K562 (cell line): ENCODE measurements around the gene MYH9. TPM values are rescaled to one million over a fixed set of nuclear protein-coding genes. Genes with fewer than 3 reads are reported as not detected.

Experiments
- ATAC-seq: fragments of 200-7000 bp; cut with Tn5 transposase; 3 replicates; pipeline ENCODE4 v1.9.1; 2020; ENCODE audit warnings: moderate library complexity
- BruUV-seq: library from RNA; stranded (reverse); fragments of 400-500 nt; replicated peaks from 2 replicates; lab custom pipeline; 2021; lab: Mats Ljungman, UMichigan
- CTCF ChIA-PET: fragments of 300-600 bp; formaldehyde crosslinking; extraction: SDS; loops from one replicate; lab custom pipeline; 2021; ENCODE audit warnings: low intra/inter-chr PET ratio; lab: Yijun Ruan, JAX
- POLR2A ChIA-PET: fragments of 300-600, 350-650 bp; sonication (Branson Sonifier 250); formaldehyde crosslinking; extraction: SDS; loops from one replicate; lab custom pipeline; 2021; ENCODE audit warnings: antibody characterized with exemption, inconsistent platforms; lab: Yijun Ruan, JAX
- DNase-seq, 4 experiments: peaks; one replicate each; pipeline versions ENCODE4 v3.0.0 to v3.0.0-alpha.2; 2011 to 2018; ENCODE audit warnings: low spot score in 3 of 4, mixed read lengths in 3 of 4; ENCODE audit errors: extremely low read depth in 1 of 4
- FAIRE-seq: peaks from 2 replicates; lab custom pipeline; 2011; peaks lifted over from hg19 to GRCh38; lab: Jason Lieb, UNC
- H2AFZ ChIP-seq: 2 replicates; pipeline ENCODE4 v1.6.0; 2011; ENCODE audit warnings: low read depth, low read length, control low read depth, inconsistent platforms
- H3K27ac ChIP-seq: fragments of 200-600 bp; 3 replicates; pipeline ENCODE4 v1.8.0; 2011; ENCODE audit warnings: low read depth, mild to moderate bottlenecking, control low read depth, inconsistent platforms, low read length, moderate library complexity, mixed read lengths; ENCODE audit errors: extremely low read depth
- H3K27me3 ChIP-seq, 2 experiments: fragments of 300-600 bp in 1 of 2; 2 replicates in 1 of 2; 3 replicates in 1 of 2; pipeline versions ENCODE4 v1.6.0 to v1.8.0; 2011; ENCODE audit warnings: inconsistent platforms in 2 of 2, low read length in 2 of 2, mild to moderate bottlenecking in 1 of 2, mixed read lengths in 1 of 2, moderate library complexity in 1 of 2; ENCODE audit not compliant: control insufficient read depth in 2 of 2, insufficient read depth in 2 of 2
- H3K36me3 ChIP-seq: fragments of 300-600 bp; 3 replicates; pipeline ENCODE4 v1.8.0; 2011; ENCODE audit warnings: mild to moderate bottlenecking, low read length, inconsistent platforms; ENCODE audit not compliant: control insufficient read depth, insufficient read depth
- H3K4me1 ChIP-seq, 2 experiments: fragments of 200-600 bp in 1 of 2; replicated peaks in 1 of 2; 2 replicates in 1 of 2; 3 replicates in 1 of 2; pipeline versions ENCODE4 v1.5.1 to v1.8.0; 2011; ENCODE audit warnings: inconsistent platforms in 2 of 2, low read length in 2 of 2, mild to moderate bottlenecking in 1 of 2, mixed read lengths in 1 of 2, moderate library complexity in 1 of 2; ENCODE audit not compliant: control insufficient read depth in 2 of 2, insufficient read depth in 2 of 2
- H3K4me2 ChIP-seq: 2 replicates; pipeline ENCODE4 v1.6.1; 2011; ENCODE audit warnings: low read length, control low read depth, inconsistent platforms, mixed read lengths; ENCODE audit not compliant: insufficient read depth
- H3K4me3 ChIP-seq: fragments of 200-600 bp; sonication (generic), shearing (Covaris generic); 2 replicates; pipeline ENCODE4 v1.5.1; 2016; ENCODE audit warnings: control low read depth, inconsistent platforms
- H3K79me2 ChIP-seq: fragments of 200-600 bp; 3 replicates; pipeline ENCODE4 v1.8.0; 2011; ENCODE audit warnings: low read length, inconsistent platforms; ENCODE audit not compliant: control insufficient read depth, insufficient read depth
- H3K9ac ChIP-seq, 2 experiments: 2 replicates each; pipeline versions ENCODE4 v1.6.0 to v1.6.1; 2011; ENCODE audit warnings: low read depth in 2 of 2, low read length in 2 of 2, control low read depth in 1 of 2, inconsistent platforms in 1 of 2, mild to moderate bottlenecking in 1 of 2, mixed read lengths in 1 of 2; ENCODE audit not compliant: insufficient read depth in 1 of 2
- H3K9me1 ChIP-seq: one replicate; pipeline ENCODE4 v1.6.0; 2011; ENCODE audit warnings: inconsistent platforms, mild to moderate bottlenecking, low read length, moderate library complexity; ENCODE audit not compliant: control insufficient read depth, insufficient read depth
- H3K9me3 ChIP-seq: replicated peaks from 2 replicates; pipeline ENCODE4 v1.5.1; 2011; ENCODE audit warnings: low read depth, low read length, inconsistent platforms; ENCODE audit not compliant: control insufficient read depth, insufficient read depth
- H4K20me1 ChIP-seq: replicated peaks from 2 replicates; pipeline ENCODE4 v1.6.1; 2011; ENCODE audit warnings: low read length, inconsistent platforms, mixed read lengths; ENCODE audit not compliant: control insufficient read depth, insufficient read depth
- CREM ChIP-seq: IDR thresholded peaks from 2 replicates; pipeline ENCODE4 v1.6.1; 2014; ENCODE audit warnings: antibody characterized with exemption, low read depth
- CTBP1 ChIP-seq: fragments of 450-650 bp; IDR thresholded peaks from 2 replicates; pipeline ENCODE4 v1.6.1; 2016; ENCODE audit warnings: borderline replicate concordance
- E2F6 ChIP-seq, 2 experiments: IDR thresholded peaks; 2 replicates each; pipeline ENCODE4 v1.6.1; 2011; ENCODE audit warnings: borderline replicate concordance in 1 of 2, control low read depth in 1 of 2, low read depth in 1 of 2, low read length in 1 of 2, mild to moderate bottlenecking in 1 of 2, mixed read lengths in 1 of 2, moderate library complexity in 1 of 2; ENCODE audit not compliant: insufficient read depth in 1 of 2, insufficient read length in 1 of 2, poor library complexity in 1 of 2, severe bottlenecking in 1 of 2; ENCODE audit errors: extremely low read depth in 1 of 2
- HBP1 ChIP-seq: fragments of 450-650 bp; formaldehyde crosslinking; IDR thresholded peaks from 2 replicates; pipeline ENCODE4 v1.4.0; 2022; ENCODE audit warnings: missing genetic modification characterization
- HINFP ChIP-seq: fragments of 450-650 bp; conservative IDR thresholded peaks from 2 replicates; pipeline ENCODE4 v1.6.1; 2016; ENCODE audit warnings: missing genetic modification characterization, low read depth, mild to moderate bottlenecking, control low read depth, missing compliant biosample characterization
- RUNX1 ChIP-seq: sonication (generic); IDR thresholded peaks from 2 replicates; pipeline ENCODE4 v1.6.1; 2016; ENCODE audit warnings: antibody characterized with exemption, low read depth
- SPI1 ChIP-seq: IDR thresholded peaks from 2 replicates; pipeline ENCODE4 v1.6.1; 2011; ENCODE audit warnings: low read depth, low read length, control low read depth, borderline replicate concordance
- ZNF175 ChIP-seq: fragments of 200-800 bp; sonication (Bioruptor generic); IDR thresholded peaks from 2 replicates; pipeline ENCODE4 v1.6.1; 2016; ENCODE audit warnings: low read depth, mild to moderate bottlenecking, missing genetic modification characterization, missing compliant biosample characterization
- ZNF436 ChIP-seq: fragments of 250-450, 450-650 bp; sonication (Bioruptor Pico); formaldehyde crosslinking; IDR thresholded peaks from 2 replicates; pipeline ENCODE4 v1.7.0; 2020; ENCODE audit warnings: mild to moderate bottlenecking
- ZNF639 ChIP-seq, 2 experiments: fragments of 200-800 bp in 1 of 2; sonication (Bioruptor generic) in 1 of 2; sonication (generic) in 1 of 2; formaldehyde crosslinking in 1 of 2; IDR thresholded peaks in 1 of 2; conservative IDR thresholded peaks in 1 of 2; 2 replicates each; pipeline versions ENCODE4 v1.5.0 to v1.6.1; 2016 to 2020; ENCODE audit warnings: missing compliant biosample characterization in 1 of 2, missing genetic modification characterization in 1 of 2, missing genetic modification reagents in 1 of 2
- WGBS: fragments of 100-300 bp; shearing (Covaris generic); methylation state at CpG from one replicate; pipeline ENCODE4 v1.1.6; 2016; ENCODE audit warnings: low coverage, mixed read lengths; ENCODE audit not compliant: insufficient coverage; ENCODE audit errors: missing lambda C conversion rate; 5-methylcytosine and 5-hydroxymethylcytosine counted together
- in situ Hi-C: fragments of 300-500 bp; cut with MboI; formaldehyde crosslinking; loops from 4 replicates; pipeline ENCODE4 v1.15.0; 2018; ENCODE audit warnings: inconsistent platforms, mixed read lengths
- intact Hi-C: fragments of 100-400 bp; cut with micrococcal nuclease; formaldehyde crosslinking; loops from 2 replicates; pipeline ENCODE4 v1.14.2; 2022
- polyA plus RNA-seq, 8 experiments: library from polyadenylated mRNA; depleted of rRNA in 4 of 8; stranded (reverse) in 5 of 8; unstranded in 3 of 8; fragments of >200 nt; fragmentation: Nextera tagmentation in 2 of 8; fragmentation: Illumina TruSeq in 1 of 8; extraction: Ambion mirVana in 2 of 8; extraction: Trizol in 1 of 8; gene quantifications; 2 replicates each; pipeline versions ENCODE4 v1.2.1 to v1.2.3, GENCODE V29; 2011 to 2014; ENCODE audit warnings: inconsistent platforms in 1 of 8, missing spikeins in 1 of 8
- total RNA-seq, 7 experiments: library from RNA; depleted of rRNA in 6 of 7; stranded (reverse); fragments of >200 nt in 6 of 7; fragmentation: Illumina TruSeq in 2 of 7; extraction: Trizol in 2 of 7; gene quantifications; 2 replicates each; pipeline versions ENCODE4 v1.2.1 to v1.2.3, GENCODE V29; 2011 to 2021; ENCODE audit warnings: low replicate concordance in 1 of 7

The MYH9 gene
- total and polyA plus RNA-seq, 9 of the 15 experiments (the other 6 are each of a cell fraction or from before 2014, with no cell fraction given), result 0.71 to 111 (median 24.6) TPM

GRCh38 chr22:36334081-36334820 lies 53.5 kb downstream of the MYH9 start (continued):
- peak; percentile 84 for TF ChIP-seq CREM

- Histone ChIP-seq H2AFZ (no peak overlapping the region), H3K4me1 (peaks cover 65 to 68% of the 10 kb centered on the region in 2 experiments), H3K79me2 (peaks cover 49% of the 10 kb centered on the region), H3K9me3 (no peaks in the 10 kb centered on the region), H3K9ac (peak overlapping the region in 1 of 2 experiments; percentile 67; a peak in 1 of 4 replicates), H3K9me1 (no peaks in the 10 kb centered on the region), H4K20me1 (no peaks in the 10 kb centered on the region), H3K27me3 (no peaks in the 10 kb centered on the region), H3K27ac (peak overlapping the region; percentile 91), H3K4me2 (0 out of 2 replicates have a peak overlapping the region, but pooled peaks have one; percentile 68), H3K36me3 (peaks cover 66% of the 10 kb centered on the region), H3K4me3 (no peak overlapping the region)
- intact Hi-C loops (loop anchor here (1.0 kb wide), 1 partner anchor 35 kb away; no protein-coding TSS in a partner anchor), in situ Hi-C loops (no loop called here)
- FAIRE-seq (peak; percentile 19), DNase-seq (no peak), ATAC-seq (no peak)
- WGBS, result 67% methylated on average over 5 of the region's 5 CpGs
- ChIA-PET CTCF (no interaction called here), POLR2A (interaction anchor here (0.7 to 2.0 kb wide), 5 partner anchors 10 to 1276 kb away, joined by 3 to 5 read pairs (median 4); no protein-coding TSS in a partner anchor)
- TF ChIP-seq HBP1 (CRISPR knock-in tag) (no peak), RUNX1 (no peak), ZNF639 (CRISPR knock-in tag; conservative IDR thresholded peaks at IDR 0.05 in 1 of 2, IDR thresholded peaks at IDR 0.05 in 1 of 2) (no peak), ZNF436 (CRISPR knock-in tag) (no peak), E2F6 (IDR thresholded peaks at IDR 0.05; ENCODE audit: borderline replicate concordance in 1 of 2, extremely low read depth in 1 of 2, insufficient read depth in 1 of 2, insufficient read length in 1 of 2, low read depth in 1 of 2, low read length in 1 of 2, poor library complexity in 1 of 2, severe bottlenecking in 1 of 2) (no peak), HINFP (tag) (no peak), ZNF175 (CRISPR knock-in tag) (0 out of 2 replicates have a peak, but pooled peaks have one; percentile 17), SPI1 (peak; percentile 45; the same call in 1 of the 2 replicates), CTBP1 (no peak)
- BruUV-seq, result no TSS peak
Measured at GRCh38 chr22:36333644-36334043, 54.1 kb downstream of the MYH9 start.
